H1 (cell line): ENCODE measurements around the gene WDR35. TPM values are rescaled to one million over a fixed set of nuclear protein-coding genes. Genes with fewer than 3 reads are reported as not detected.

Experiments used
- CTCF ChIA-PET: fragments of 300-600 bp; sonication (Branson Sonifier 250); formaldehyde crosslinking; loops from one replicate; lab custom pipeline; 2021; ENCODE audit not compliant: partially characterized antibody; lab: Charles Lee
- POLR2A ChIA-PET: fragments of 300-600 bp; sonication (Branson Sonifier 250); formaldehyde crosslinking; loops from one replicate; lab custom pipeline; 2021; ENCODE audit warnings: inconsistent platforms; ENCODE audit not compliant: partially characterized antibody; lab: Charles Lee
- DNase-seq, 2 experiments: peaks; one replicate each; pipeline versions ENCODE4 v3.0.0 to v3.0.0-alpha.2; 2010 to 2022; ENCODE audit warnings: low spot score in 2 of 2, low read depth in 1 of 2, mixed read lengths in 1 of 2
- FAIRE-seq: peaks from 2 replicates; lab custom pipeline; 2011; peaks lifted over from hg19 to GRCh38; lab: Jason Lieb, UNC
- H2AFZ ChIP-seq: 2 replicates; pipeline ENCODE4 v1.8.1; 2012; ENCODE audit warnings: low read length, inconsistent platforms
- H2AK5ac ChIP-seq: 2 replicates; pipeline ENCODE4 v1.6.1; 2013; ENCODE audit warnings: low read depth, low read length
- H2BK120ac ChIP-seq: replicated peaks from 2 replicates; pipeline ENCODE3; 2013; ENCODE audit warnings: low read depth, low read length, inconsistent platforms
- H2BK12ac ChIP-seq: 2 replicates; pipeline ENCODE4 v1.6.1; 2013; ENCODE audit warnings: low read depth, low read length
- H2BK15ac ChIP-seq: 2 replicates; pipeline ENCODE4 v1.6.1; 2013; ENCODE audit warnings: low read length
- H2BK20ac ChIP-seq: 2 replicates; pipeline ENCODE4 v1.6.1; 2013; ENCODE audit warnings: low read length
- H2BK5ac ChIP-seq: 2 replicates; pipeline ENCODE4 v1.6.1; 2013; ENCODE audit warnings: low read depth, low read length
- H3K14ac ChIP-seq: 2 replicates; pipeline ENCODE4 v1.6.1; 2013; ENCODE audit warnings: inconsistent platforms; ENCODE audit not compliant: insufficient read length
- H3K18ac ChIP-seq: 2 replicates; pipeline ENCODE4 v1.6.1; 2013; ENCODE audit warnings: low read length; ENCODE audit errors: extremely low read depth
- H3K23ac ChIP-seq: 2 replicates; pipeline ENCODE4 v1.6.1; 2013; ENCODE audit warnings: inconsistent platforms; ENCODE audit not compliant: insufficient read length
- H3K23me2 ChIP-seq: 2 replicates; pipeline ENCODE4 v1.6.1; 2013; ENCODE audit warnings: low read depth, low read length
- H3K27ac ChIP-seq: 2 replicates; pipeline ENCODE4 v1.6.1; 2011; ENCODE audit warnings: low read depth, low read length, inconsistent platforms
- H3K27me3 ChIP-seq, 4 experiments: replicated peaks in 1 of 4; 1 replicate in 1 of 4; 2 replicates in 3 of 4; pipeline versions ENCODE4 v1.6.1 to v1.8.1; 2011 to 2013; ENCODE audit warnings: low read length in 3 of 4, mild to moderate bottlenecking in 3 of 4, inconsistent platforms in 2 of 4, mixed read lengths in 2 of 4, moderate library complexity in 1 of 4; ENCODE audit not compliant: control insufficient read depth in 3 of 4, insufficient read depth in 3 of 4; ENCODE audit errors: extremely low read depth in 1 of 4
- H3K36me3 ChIP-seq, 4 experiments: 2 replicates each; pipeline versions ENCODE4 v1.6.1 to v1.8.1; 2011 to 2013; ENCODE audit warnings: mild to moderate bottlenecking in 4 of 4, low read length in 3 of 4, moderate library complexity in 2 of 4, control low read depth in 1 of 4, inconsistent platforms in 1 of 4; ENCODE audit not compliant: insufficient read depth in 4 of 4, control insufficient read depth in 2 of 4
- H3K4ac ChIP-seq: replicated peaks from 2 replicates; pipeline ENCODE3; 2013; ENCODE audit warnings: low read length, low read depth, mixed read lengths, inconsistent platforms; ENCODE audit not compliant: insufficient read length
- H3K4me1 ChIP-seq, 4 experiments: replicated peaks in 1 of 4; 1 replicate in 1 of 4; 2 replicates in 3 of 4; pipeline versions ENCODE4 v1.6.1 to v1.8.1; 2011 to 2013; ENCODE audit warnings: low read length in 3 of 4, inconsistent platforms in 2 of 4, mixed read lengths in 1 of 4; ENCODE audit not compliant: insufficient read depth in 4 of 4, control insufficient read depth in 3 of 4
- H3K4me2 ChIP-seq, 2 experiments: 2 replicates each; pipeline versions ENCODE4 v1.6.1 to v1.8.1; 2011 to 2013; ENCODE audit warnings: low read depth in 2 of 2, low read length in 2 of 2, control low read depth in 1 of 2, inconsistent platforms in 1 of 2, mild to moderate bottlenecking in 1 of 2; ENCODE audit not compliant: insufficient read depth in 1 of 2
- H3K4me3 ChIP-seq, 4 experiments: fragments of 200-600, 300-600 bp in 1 of 4; sonication (generic), shearing (Covaris generic), sonication (Bioruptor Twin) in 1 of 4; 2 replicates each; pipeline versions ENCODE4 v1.5.1 to v1.8.1; 2011 to 2016; ENCODE audit warnings: low read length in 4 of 4, low read depth in 3 of 4, control low read depth in 2 of 4, inconsistent platforms in 2 of 4, mild to moderate bottlenecking in 2 of 4, mixed read lengths in 1 of 4, moderate library complexity in 1 of 4; ENCODE audit not compliant: insufficient read depth in 2 of 4; ENCODE audit errors: extremely low read depth in 1 of 4
- H3K56ac ChIP-seq: replicated peaks from 2 replicates; pipeline ENCODE3; 2013; ENCODE audit warnings: low read depth, mild to moderate bottlenecking, mixed read lengths, low read length, inconsistent platforms; ENCODE audit not compliant: insufficient read length
- H3K79me1 ChIP-seq: 2 replicates; pipeline ENCODE4 v1.6.1; 2013; ENCODE audit warnings: low read depth, low read length, control low read depth
- H3K79me2 ChIP-seq, 2 experiments: 2 replicates each; pipeline versions ENCODE4 v1.6.1 to v1.8.1; 2012 to 2013; ENCODE audit warnings: low read length in 2 of 2, mild to moderate bottlenecking in 2 of 2, inconsistent platforms in 1 of 2; ENCODE audit not compliant: insufficient read depth in 2 of 2, control insufficient read depth in 1 of 2
- H3K9ac ChIP-seq, 4 experiments: replicated peaks in 1 of 4; 1 replicate in 1 of 4; 2 replicates in 3 of 4; pipeline versions ENCODE4 v1.6.1 to v1.8.1; 2011 to 2013; ENCODE audit warnings: low read depth in 3 of 4, low read length in 3 of 4, control low read depth in 2 of 4, mild to moderate bottlenecking in 2 of 4, moderate library complexity in 2 of 4, inconsistent platforms in 1 of 4; ENCODE audit errors: extremely low read depth in 1 of 4
- H3K9me3 ChIP-seq, 2 experiments: 2 replicates each; pipeline versions ENCODE4 v1.6.1 to v1.8.1; 2012 to 2013; ENCODE audit warnings: mild to moderate bottlenecking in 2 of 2, moderate library complexity in 2 of 2, control low read depth in 1 of 2, inconsistent platforms in 1 of 2, low read depth in 1 of 2, low read length in 1 of 2, mixed read lengths in 1 of 2; ENCODE audit not compliant: insufficient read depth in 2 of 2
- H4K20me1 ChIP-seq, 2 experiments: replicated peaks in 1 of 2; 2 replicates each; pipeline versions ENCODE3 to v1.8.1; 2011 to 2013; ENCODE audit warnings: inconsistent platforms in 2 of 2, low read length in 2 of 2, mild to moderate bottlenecking in 1 of 2; ENCODE audit not compliant: insufficient read depth in 2 of 2, control insufficient read depth in 1 of 2
- H4K5ac ChIP-seq: 2 replicates; pipeline ENCODE4 v1.6.1; 2013; ENCODE audit warnings: low read length, low read depth, mixed read lengths, inconsistent platforms; ENCODE audit not compliant: insufficient read length
- H4K8ac ChIP-seq: 2 replicates; pipeline ENCODE4 v1.8.0; 2013; ENCODE audit warnings: mild to moderate bottlenecking, moderate library complexity, low read length, inconsistent platforms; ENCODE audit not compliant: insufficient read depth; ENCODE audit errors: extremely low read depth
- H4K91ac ChIP-seq: replicated peaks from 2 replicates; pipeline ENCODE3; 2013; ENCODE audit warnings: low read length, mixed read lengths, inconsistent platforms; ENCODE audit not compliant: insufficient read length
- BRCA1 ChIP-seq: IDR thresholded peaks from 2 replicates; pipeline ENCODE4 v1.6.1; 2012; ENCODE audit warnings: low read depth, low read length, improper control_type of control experiment
- CEBPB ChIP-seq: IDR thresholded peaks from 2 replicates; pipeline ENCODE4 v1.6.1; 2012; ENCODE audit warnings: low read depth, low read length
- CHD1 ChIP-seq: IDR thresholded peaks from 2 replicates; pipeline ENCODE4 v1.6.1; 2012; ENCODE audit warnings: low read depth, low read length, improper control_type of control experiment
- EZH2 ChIP-seq: fragments of 200-600 bp; sonication (generic); IDR thresholded peaks from 2 replicates; pipeline ENCODE4 v1.7.1; 2012; ENCODE audit warnings: low read depth, mild to moderate bottlenecking, moderate library complexity, low read length, inconsistent platforms; ENCODE audit not compliant: severe bottlenecking
- HDAC2 ChIP-seq, 2 experiments: fragments of 300-600 bp in 1 of 2; sonication (generic) in 1 of 2; IDR thresholded peaks; 2 replicates each; pipeline ENCODE4 v1.6.1; 2011 to 2012; ENCODE audit warnings: low read depth in 2 of 2, low read length in 2 of 2, mild to moderate bottlenecking in 2 of 2, moderate library complexity in 2 of 2, borderline replicate concordance in 1 of 2, inconsistent platforms in 1 of 2
- MAX ChIP-seq: IDR thresholded peaks from 2 replicates; pipeline ENCODE4 v1.6.1; 2012; ENCODE audit warnings: inconsistent platforms
- PHF8 ChIP-seq: fragments of 200-600 bp; sonication (generic); conservative IDR thresholded peaks from 2 replicates; pipeline ENCODE4 v1.7.1; 2012; ENCODE audit warnings: low read depth, mild to moderate bottlenecking, inconsistent platforms, low read length, moderate library complexity
- POLR2A ChIP-seq, 2 experiments: IDR thresholded peaks; 1 replicate in 1 of 2; 2 replicates in 1 of 2; pipeline ENCODE4 v1.6.1; 2011; ENCODE audit warnings: low read depth in 2 of 2, low read length in 2 of 2, mild to moderate bottlenecking in 2 of 2; ENCODE audit errors: control extremely low read depth in 1 of 2
- POLR2AphosphoS5 ChIP-seq: IDR thresholded peaks from 2 replicates; pipeline ENCODE4 v1.6.1; 2011; ENCODE audit warnings: low read depth, low read length
- RFX5 ChIP-seq: IDR thresholded peaks from 2 replicates; pipeline ENCODE4 v1.6.1; 2011; ENCODE audit warnings: low read depth, low read length, improper control_type of control experiment, borderline replicate concordance
- RXRA ChIP-seq: IDR thresholded peaks from 2 replicates; pipeline ENCODE4 v1.6.1; 2011; ENCODE audit warnings: low read depth, mild to moderate bottlenecking, low read length, moderate library complexity; ENCODE audit not compliant: insufficient read depth
- SAP30 ChIP-seq: fragments of 300-600 bp; sonication (generic); IDR thresholded peaks from 2 replicates; pipeline ENCODE4 v1.7.1; 2012; ENCODE audit warnings: low read length, moderate library complexity, mild to moderate bottlenecking, inconsistent platforms; ENCODE audit not compliant: insufficient read depth, insufficient replicate concordance
- SP1 ChIP-seq: IDR thresholded peaks from 2 replicates; pipeline ENCODE4 v1.6.1; 2011; ENCODE audit warnings: low read depth, low read length
- TBP ChIP-seq: IDR thresholded peaks from 2 replicates; pipeline ENCODE4 v1.6.1; 2011; ENCODE audit warnings: low read depth, low read length, improper control_type of control experiment
- TCF12 ChIP-seq: IDR thresholded peaks from 2 replicates; pipeline ENCODE4 v1.6.1; 2011; ENCODE audit warnings: low read depth, mild to moderate bottlenecking, low read length
- WGBS, 2 experiments: shearing (Covaris generic) in 1 of 2; methylation state at CpG; one replicate each; pipeline versions ENCODE4 v1.1.6 to v1.1.7; 2013 to 2015; ENCODE audit warnings: low lambda C conversion rate in 2 of 2, mixed read lengths in 2 of 2, inconsistent platforms in 1 of 2, low coverage in 1 of 2, missing lambda C conversion rate in 1 of 2; ENCODE audit not compliant: insufficient replicate concordance in 2 of 2, insufficient coverage in 1 of 2, insufficient read length in 1 of 2; ENCODE audit errors: extremely low coverage in 1 of 2, missing lambda C conversion rate in 1 of 2; 5-methylcytosine and 5-hydroxymethylcytosine counted together
- polyA plus RNA-seq, 7 experiments: library from polyadenylated mRNA; depleted of rRNA in 3 of 7; stranded (reverse) in 5 of 7; unstranded in 2 of 7; fragments of >200 nt in 5 of 7; fragments of 200-250 nt in 2 of 7; gene quantifications; 1 replicate in 5 of 7; 2 replicates in 1 of 7; 4 replicates in 1 of 7; pipeline versions ENCODE4 v1.2.1 to v1.2.3, GENCODE V29; 2011 to 2013; ENCODE audit warnings: missing spikeins in 2 of 7, mixed read lengths in 2 of 7
- total RNA-seq: library from RNA; stranded (reverse); fragmentation: NEBNext Ultra II Directional; extraction: Animal tissue kit (Norgen Biotek cat#: 25700); gene quantifications from 2 replicates; pipeline ENCODE4 v1.2.1, GENCODE V29; 2021

Gene WDR35
- total and polyA plus RNA-seq, 2 of the 8 experiments (the other 6 are each of a cell fraction or from before 2014, with no cell fraction given) = 9.0 to 25.5 TPM

GRCh38 chr2:19874726-19875125 lies 115.2 kb downstream of the WDR35 start:
- ChIA-PET POLR2A (no interaction called here), CTCF (interaction anchor here (1.1 to 5.5 kb wide), 4 partner anchors 10 to 787 kb away, joined by 3 to 33 read pairs (median 4); no protein-coding TSS in a partner anchor)
- FAIRE-seq (no peak), DNase-seq (no peak)
- Histone ChIP-seq H3K79me2 (no peaks in the 10 kb centered on the region), H3K56ac (no peak overlapping the region), H4K91ac (no peak overlapping the region), H2BK20ac (no peak overlapping the region), H3K27me3 (peaks cover 0 to 2% (median under 1%) of the 10 kb centered on the region in 4 experiments; a peak in 3 of 7 replicates), H3K4ac (no peak overlapping the region), H3K79me1 (no peaks in the 10 kb centered on the region; the same call in 1 of the 2 replicates), H2BK12ac (no peak overlapping the region), H3K27ac (no peak overlapping the region), H2BK15ac (no peak overlapping the region), H2BK120ac (no peak overlapping the region), H3K4me2 (no peak overlapping the region), H2AK5ac (no peak overlapping the region), H2BK5ac (no peak overlapping the region), H3K23ac (no peak overlapping the region), H3K18ac (no peak overlapping the region), H3K14ac (no peak overlapping the region), H2AFZ (no peak overlapping the region), H3K23me2 (no peaks in the 10 kb centered on the region), H4K5ac (no peak overlapping the region), H4K8ac (no peak overlapping the region), H4K20me1 (no peaks in the 10 kb centered on the region), H3K9ac (no peak overlapping the region), H3K4me3 (no peak overlapping the region), H3K4me1 (no peaks in the 10 kb centered on the region), H3K9me3 (no peaks in the 10 kb centered on the region), H3K36me3 (no peaks in the 10 kb centered on the region)
- 90% methylated on average over 3 of the region's 3 CpGs; no CpG with 5 or more reads in 1 of the 2 experiments for WGBS, 2 experiments
- TF ChIP-seq CHD1 = no peak
- TF ChIP-seq TBP = no peak
- TF ChIP-seq CEBPB = no peak
- TF ChIP-seq BRCA1 = no peak
- no peak for TF ChIP-seq MAX
- no peak for TF ChIP-seq SP1
- TF ChIP-seq SAP30 = no peak
- no peak for TF ChIP-seq HDAC2 (IDR thresholded peaks at IDR 0.05; ENCODE audit: borderline replicate concordance in 1 of 2, low read depth in 2 of 2, low read length in 2 of 2)
- no peak for TF ChIP-seq EZH2
- TF ChIP-seq POLR2AphosphoS5 = no peak
- TF ChIP-seq RFX5 = no peak
- no peak for TF ChIP-seq RXRA
- no peak for TF ChIP-seq PHF8
- no peak for TF ChIP-seq POLR2A (IDR thresholded peaks at IDR 0.05; ENCODE audit: control extremely low read depth in 1 of 2, low read depth in 2 of 2, low read length in 2 of 2)
- TF ChIP-seq TCF12 = no peak
